ENCODE results near the gene PMPCA.
"Not testable (repeated sequence)": the region's sequence is repeated elsewhere in the genome, so short reads cannot be mapped to it uniquely, and the experiment has no call there.

Gene PMPCA

DNA sequence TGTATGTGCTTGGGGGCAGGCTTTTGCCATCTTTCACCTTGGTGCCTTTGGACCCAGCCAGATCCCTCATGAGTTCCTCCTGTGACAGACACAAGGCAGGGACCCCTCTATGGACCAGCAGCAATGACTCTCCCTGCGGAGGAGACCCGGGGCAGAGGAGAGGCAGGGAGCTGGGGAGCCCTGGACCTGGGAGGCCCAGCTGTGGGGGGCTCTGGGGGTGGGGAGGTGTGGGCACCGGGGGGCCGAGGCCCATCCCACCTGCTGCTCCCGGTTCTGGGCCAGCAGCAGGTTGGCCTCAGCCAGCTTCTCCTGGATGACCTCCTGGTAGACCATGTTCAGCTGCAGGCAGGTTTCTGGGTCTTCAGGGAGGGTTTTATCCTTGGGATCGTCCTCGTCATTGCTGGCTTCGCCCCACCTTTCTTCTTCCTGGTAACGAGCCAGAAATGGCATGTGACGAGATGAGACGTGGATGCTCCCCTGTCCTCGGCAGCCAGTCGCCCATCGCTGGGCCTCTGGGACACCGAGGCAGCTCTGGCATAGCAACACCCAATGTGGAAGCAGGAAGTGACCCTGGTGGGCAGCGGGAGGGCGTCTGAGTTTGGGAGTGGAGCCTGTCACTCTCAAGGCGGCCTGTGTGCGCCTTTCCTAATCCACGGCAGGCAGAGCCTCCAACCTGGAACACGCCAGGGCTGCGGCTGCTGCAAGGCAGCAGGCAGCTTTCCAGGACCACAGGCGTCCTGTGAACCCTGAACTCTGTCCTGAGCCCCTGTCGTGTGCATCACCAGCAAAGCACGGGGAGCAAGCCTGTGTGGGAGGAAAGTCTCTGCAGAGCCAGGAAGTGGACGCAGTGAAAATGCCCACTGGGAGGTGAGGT lies 14.9 kb upstream of the PMPCA start:
- DNase-seq = no peak

GRCh38 chr9:136396219-136396515 lies 14.3 kb upstream of the PMPCA start:
- no peak for DNase-seq

GRCh38 chr9:136397643-136398042 lies 12.8 kb upstream of the PMPCA start:
- no peak for DNase-seq

GRCh38 chr9:136398286-136398685 lies 12.2 kb upstream of the PMPCA start:
- DNase-seq = no peak

DNA sequence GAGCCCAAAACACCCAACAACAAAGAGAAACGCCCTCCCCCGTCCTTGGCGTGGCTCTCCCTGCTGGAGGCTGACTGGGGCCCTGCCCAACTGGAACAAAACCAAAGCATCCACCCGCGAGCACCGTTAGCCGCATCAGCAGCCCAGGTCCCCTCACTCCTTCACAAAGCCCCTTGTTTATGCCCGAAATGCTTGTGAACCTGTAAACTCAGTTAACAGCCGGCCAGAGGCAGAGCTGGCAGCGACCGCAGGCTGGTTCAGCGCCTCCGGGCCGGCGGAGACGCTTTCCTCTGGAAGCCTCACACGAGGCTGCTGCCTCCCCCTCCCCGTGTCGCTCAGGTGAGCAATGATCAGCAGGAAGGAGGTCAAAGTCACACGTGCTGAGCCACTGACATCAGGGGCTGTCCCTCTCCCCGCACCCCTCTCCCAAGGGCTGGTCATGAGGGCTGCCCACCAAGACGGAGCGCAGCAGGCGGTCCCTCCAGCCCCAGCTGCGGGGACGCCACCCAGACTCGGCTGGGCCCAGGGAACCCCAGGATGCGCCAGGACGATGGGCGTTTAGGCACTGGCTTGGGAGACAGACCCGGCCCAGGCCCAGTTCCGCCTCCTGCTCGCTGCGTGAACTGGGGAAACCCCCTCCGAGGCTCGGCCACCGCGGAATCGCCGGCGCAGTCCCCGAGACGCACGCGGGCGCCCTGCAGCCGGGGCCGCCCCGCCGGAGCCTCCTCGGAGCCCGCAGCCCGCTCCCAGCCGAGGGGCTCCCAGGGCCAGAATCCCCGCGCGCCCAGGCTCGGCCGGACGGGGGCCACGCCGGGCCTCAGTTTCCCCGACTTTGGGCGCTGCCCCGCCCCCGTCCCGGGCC lies 11.1 kb upstream of the PMPCA start:
- DNase-seq = peak; percentile 41

DNA sequence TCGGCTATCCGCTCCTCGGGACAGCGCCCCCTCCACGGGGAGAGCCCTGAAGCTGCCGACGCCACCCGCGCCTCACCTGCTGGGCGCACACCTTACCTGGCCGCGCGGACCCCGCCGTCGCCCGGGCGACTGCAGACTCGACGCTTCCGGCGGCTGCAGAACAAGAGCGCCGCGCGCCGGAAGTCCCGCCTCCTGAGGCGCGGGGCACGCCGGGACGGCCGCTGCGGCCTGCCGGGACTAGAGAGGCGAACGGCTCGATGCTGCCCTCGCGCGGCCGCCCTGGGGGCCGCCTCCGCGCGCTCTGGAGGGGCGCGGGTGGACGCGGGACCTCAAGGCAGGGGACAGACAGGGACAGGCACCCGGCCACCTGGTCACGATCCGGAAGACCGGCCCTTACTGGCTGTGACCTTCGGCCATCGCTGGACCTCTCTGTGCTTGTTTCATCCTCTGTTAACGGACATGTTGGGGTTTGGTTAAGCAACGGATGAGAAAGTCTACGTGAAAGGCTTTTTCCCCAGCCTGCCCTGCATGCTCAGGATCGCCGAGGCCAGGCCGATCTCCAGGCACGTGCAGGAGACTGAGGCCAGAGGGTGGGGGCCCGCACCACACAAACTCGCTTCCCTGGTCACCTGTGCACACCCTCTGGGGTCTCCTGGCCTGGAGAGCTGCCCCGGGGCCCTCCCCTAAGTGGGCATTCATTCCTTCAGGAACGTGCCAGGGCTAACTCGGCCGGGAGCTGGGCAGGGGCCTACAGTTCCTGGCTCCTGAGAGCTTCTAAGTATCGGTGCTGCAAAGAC lies 10.2 kb upstream of the PMPCA start, which contains the start of gene SNAPC4:
Gene SNAPC4 (minus strand): TSS at position 133 of the 797 bp plus-strand sequence. CDS start 1,742 bp downstream, outside the sequence.
- DNase-seq = peak; percentile 88

DNA sequence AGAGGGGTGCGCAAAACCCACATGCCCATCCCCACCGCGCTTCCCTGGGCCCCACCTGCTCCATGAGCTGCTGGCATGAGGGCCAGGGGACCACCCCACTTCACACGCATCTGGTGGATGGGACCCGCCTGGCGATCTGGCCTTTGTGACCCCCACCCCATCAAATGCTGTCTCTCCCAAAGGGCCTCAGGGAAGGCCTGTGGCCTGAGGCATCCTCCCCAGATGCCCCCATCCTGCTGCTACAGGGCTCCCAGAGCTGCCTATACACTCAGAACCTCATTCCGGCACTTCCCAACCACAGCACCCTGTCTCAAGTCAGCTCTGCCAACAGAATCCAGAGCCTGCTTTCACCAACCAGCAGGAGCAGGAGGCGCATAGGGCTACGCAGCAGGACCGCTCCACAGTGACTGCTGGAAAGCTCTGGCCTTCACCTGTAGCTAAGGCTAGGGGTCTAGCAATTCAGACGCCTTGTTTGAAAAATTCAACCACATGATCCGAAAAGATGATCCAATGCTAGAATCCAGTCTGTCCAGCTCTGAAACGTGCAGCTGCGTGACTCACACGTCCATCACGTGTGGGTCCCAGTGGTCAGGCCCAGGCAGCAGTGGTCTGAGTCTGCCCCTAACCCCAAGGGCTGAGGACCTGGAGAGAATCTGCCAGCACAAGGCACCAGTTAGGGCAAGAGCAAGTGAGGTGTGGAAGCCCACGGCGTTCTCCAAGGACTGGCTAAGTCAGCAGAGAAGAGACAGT lies 9.1 kb upstream of the PMPCA start:
- no peak for DNase-seq

DNA sequence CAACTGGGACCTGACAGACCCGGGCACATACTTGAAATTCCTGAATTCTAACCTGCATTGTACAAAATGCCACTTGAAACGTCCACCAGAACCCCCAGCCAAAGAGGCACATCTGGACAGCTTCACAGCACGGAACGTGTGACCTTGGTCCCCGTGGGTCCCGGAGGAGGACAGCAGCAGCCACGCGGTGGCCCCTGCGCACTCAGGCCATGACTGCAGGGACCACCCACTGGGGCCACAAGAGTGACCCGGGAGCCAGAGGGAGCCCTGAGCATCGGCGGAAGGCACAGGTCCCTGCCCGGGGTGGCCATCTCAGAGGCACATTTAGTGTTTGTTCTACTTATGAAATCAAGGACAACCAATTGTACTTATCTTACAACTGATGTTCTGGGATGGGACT lies 8.4 kb upstream of the PMPCA start:
- DNase-seq = no peak

DNA sequence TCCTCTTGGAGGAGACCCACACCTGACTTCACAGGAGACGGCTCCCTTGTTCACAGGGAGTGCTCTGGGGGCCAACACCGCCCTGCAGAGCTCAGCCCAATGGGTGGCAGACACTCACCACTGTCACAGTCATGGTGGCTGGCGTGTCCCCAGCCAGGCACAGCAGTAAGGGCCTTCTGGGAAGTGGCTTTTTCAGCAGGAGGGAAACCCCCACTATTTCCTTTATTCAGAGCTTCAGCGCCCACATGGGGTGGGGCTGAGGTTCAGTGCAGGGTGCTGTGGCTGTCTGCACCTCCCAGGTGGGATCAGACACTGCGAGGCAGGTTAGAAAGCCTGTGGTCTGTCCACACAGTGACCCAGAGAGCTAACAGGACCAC lies 6.9 kb upstream of the PMPCA start:
- peak; percentile 75 for DNase-seq

DNA sequence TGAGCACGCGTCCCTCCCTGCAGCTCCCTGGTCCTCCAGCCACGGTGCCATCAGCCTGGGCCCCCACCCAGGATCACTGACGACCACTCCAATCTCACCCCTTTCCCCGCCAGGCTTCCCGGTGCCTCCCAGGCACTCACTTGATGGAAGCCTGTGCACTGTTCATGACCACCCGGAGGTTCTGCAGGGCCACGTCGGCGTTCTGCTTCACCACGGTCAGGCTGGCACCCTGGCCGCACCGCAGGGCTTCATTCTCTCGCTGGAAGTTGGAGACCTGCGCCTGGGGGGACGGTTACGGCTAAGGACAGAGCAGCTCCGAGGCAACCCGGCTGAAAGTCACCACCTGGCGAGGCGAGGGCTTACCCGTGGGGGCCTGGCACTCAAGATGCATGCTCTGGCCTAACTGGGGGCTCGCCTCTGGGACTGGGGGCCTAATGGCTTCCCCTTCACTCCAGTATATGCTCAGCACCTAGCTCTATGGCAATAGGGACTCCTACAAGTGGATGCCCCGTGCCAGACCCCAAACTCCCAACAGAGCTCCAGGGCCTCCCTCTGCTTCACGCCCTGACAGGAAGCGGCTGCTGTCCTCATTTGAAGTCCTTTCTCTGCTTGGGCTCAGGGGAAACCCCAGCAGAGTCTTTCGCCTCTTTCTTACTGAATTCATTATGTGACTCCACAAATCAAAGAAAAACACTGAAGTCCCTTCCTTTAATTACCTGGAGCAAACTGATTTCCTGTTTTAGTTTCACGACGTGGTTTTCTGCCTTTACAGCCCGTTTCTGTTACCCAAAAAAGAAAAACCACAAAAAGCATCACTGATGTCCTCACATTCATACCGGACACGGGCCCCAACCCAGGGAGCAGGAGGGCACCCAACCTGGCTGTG lies 6.3 kb upstream of the PMPCA start:
- DNase-seq = no peak

DNA sequence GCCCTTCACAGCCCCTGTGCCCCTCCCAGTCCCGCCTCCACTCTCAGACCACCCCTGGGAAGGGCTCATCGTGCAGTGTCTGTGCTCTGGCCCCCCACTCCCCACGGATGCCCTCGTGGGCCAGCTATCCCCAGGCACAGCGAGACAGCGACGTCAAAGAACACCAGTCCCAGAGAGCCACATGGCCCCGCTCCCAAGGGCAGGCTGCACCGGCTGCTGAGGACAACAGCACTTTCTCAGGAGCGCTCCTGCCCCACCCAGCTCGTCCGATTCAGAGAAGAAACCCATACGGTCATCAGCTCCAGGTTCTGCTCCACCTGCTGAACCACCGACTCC lies 5.7 kb upstream of the PMPCA start:
- DNase-seq = no peak

GRCh38 chr9:136405481-136405880 lies 5.0 kb upstream of the PMPCA start:
- DNase-seq = no peak

DNA sequence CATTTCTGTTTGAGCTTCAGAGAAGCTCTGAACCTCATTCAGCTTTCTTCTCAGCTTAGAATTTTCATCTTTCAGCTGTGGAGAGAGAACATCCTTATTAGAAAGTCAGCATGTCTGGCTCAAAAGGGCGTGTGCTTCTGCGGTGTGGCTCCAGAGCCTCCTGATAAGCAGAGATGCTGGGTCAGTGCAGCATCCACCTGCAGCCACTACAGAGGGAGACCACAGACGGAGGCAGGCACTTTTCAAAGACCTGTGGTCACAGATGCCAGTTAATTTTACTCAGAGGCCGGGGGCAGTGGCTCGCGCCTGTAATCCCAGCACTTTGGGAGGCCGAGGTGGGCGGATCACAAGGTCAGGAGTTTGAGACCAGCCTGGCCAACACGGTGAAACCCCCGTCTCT lies 4.6 kb upstream of the PMPCA start:
- DNase-seq = not testable (repeated sequence)

DNA sequence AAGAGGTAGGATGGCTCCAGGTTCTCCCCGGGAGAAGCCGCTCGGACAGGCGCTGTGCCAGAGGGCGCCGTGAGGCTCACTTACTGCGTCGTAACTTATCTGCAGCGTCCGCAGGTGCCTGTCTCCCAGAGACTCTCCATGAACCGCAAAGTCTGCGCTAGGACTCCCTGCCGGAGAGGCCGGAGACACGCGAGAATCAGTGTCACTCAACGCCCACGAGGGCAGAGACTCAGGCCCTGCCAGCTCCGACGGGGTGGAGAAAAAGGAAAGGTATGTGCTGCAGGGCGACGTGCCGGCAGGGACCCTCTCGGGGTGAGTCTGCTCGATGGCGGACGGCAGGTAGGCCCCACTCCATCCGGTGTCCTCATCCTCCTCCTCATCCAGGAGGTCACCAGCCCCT lies 3.4 kb upstream of the PMPCA start:
- not testable (repeated sequence) for DNase-seq

- no peak for DNase-seq
Observed at GRCh38 chr9:136407911-136408310, 2.5 kb upstream of the PMPCA start.

DNA sequence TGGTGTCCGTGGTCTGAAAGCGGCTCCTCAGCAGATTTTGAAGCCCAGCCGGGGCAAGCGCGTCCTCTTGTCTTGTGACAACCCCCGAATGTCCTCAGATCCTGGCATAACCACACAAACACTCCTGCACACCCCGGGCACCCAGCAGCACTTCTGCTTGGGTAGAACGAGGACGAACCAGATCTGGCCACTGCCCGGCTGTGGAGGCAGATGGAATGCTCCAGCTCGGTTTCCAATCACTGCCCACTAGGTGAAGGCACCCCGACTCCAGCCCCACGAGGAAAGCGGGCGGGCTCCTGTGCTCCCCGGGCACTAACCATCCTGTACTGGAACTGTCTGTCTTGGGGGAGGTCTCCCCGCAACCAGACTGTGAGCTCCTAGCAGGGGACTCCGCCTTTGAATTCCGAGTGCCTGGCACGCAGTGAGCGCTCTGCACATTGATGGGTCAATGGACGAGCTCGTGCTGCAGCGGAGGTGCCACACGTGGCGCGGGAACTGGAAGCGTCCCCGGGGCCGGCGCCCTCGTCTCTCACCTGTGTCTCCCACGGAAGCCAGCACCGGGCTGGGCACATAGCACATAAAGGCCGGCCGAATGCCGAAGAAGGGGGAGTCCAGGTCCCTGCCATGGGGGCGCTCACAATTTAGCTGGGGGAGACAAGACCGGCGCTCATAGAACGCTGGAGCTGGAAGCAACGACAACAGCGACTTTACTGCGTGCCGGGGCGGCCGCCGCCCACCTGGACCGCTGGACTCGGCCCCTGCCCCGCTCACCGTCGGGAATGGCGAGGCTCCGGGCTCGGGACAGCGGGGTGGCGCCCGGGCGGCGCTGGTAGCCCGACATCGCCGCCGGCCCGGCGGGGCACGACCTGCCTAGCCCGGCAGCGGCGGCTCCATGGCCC lies 652 bp upstream of the PMPCA start:
- DNase-seq = peak; percentile 47

DNA sequence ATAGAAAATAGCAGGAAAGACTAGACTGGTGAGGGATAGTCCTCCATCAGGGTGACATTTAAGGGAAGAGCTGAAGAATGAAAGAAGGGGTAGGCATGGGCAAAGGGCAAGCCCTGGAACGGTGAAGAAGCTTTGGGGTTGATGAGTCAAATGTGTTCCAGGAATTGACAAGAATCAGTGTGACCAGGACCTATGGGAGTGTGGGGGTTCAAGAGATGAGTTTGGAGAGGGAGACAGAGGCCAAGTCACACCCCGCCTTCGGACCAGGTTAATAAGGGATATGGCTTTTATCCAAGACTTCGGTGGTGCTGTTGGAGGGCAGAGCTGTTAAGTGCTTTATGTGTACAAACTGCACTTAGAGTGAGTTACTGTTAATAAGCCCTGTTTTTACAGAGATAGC lies 920 bp downstream of the PMPCA start:
- no peak for DNase-seq

DNA sequence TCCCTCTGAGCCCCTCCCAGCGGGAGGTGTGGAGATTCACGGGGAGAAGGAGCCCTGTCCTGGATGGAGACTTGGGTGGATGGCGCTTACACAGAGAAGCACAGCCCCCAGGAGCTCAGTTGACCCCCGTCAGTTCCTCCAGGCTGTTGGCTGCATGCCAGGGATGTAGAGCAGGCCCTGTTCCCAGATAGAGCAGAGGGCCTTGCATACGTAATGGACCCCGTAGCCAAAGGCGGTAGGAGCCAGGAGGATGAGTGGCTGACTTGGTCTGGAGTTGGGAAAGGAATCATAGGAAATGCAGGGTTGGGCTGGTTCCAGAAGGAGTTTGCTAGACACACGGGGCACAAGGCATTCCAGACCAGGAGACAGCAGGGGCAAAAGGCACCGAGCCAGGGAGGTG lies 2.5 kb downstream of the PMPCA start:
- no peak for DNase-seq

GRCh38 chr9:136416427-136416826 lies 6.0 kb downstream of the PMPCA start:
- DNase-seq = no peak

DNA sequence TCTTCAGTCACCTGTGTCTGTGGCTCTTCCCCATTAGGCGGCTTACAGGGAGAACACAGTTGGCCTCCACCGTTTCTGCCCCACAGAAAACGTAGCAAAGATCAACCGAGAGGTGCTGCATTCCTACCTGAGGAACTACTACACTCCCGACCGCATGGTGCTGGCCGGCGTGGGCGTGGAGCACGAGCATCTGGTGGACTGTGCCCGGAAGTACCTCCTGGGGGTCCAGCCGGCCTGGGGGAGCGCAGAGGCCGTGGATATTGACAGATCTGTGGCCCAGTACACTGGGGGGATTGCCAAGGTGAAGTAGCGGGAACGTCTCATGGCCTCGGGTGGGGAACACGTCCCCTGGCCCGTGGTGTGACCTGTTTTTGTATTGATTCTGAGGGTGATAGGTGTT lies 6.5 kb downstream of the PMPCA start:
- DNase-seq = no peak
